ENCODE data around the gene CHM.
A peak's percentile ranks its signal among the peaks of the same experiment; 100 is the strongest.
"Not testable (repeated sequence)": the region's sequence is repeated elsewhere in the genome, so short reads cannot be mapped to it uniquely, and the experiment has no call there.

CHM gene

GRCh38 chrX:86047174-86047935, at the start of gene CHM:
Gene CHM, minus strand, starts transcription at chrX:86047558. Its CDS starts 26 bp downstream, at chrX:86047532.
- peak; percentile 10 to 14 for DNase-seq (ENCODE audit: low read depth in 1 of 2, low spot score in 1 of 2)

GRCh38 chrX:86078650-86079049, 31.3 kb upstream of the CHM start:
- DNase-seq (ENCODE audit: low read depth in 1 of 2, low spot score in 1 of 2): no peak

GRCh38 chrX:86066998-86067397, 19.6 kb upstream of the CHM start:
- DNase-seq (ENCODE audit: low read depth in 1 of 2, low spot score in 1 of 2): no peak

- DNase-seq (ENCODE audit: low read depth in 1 of 2, low spot score in 1 of 2): no peak
Measured at GRCh38 chrX:86061407-86061806, 14.0 kb upstream of the CHM start.

GRCh38 chrX:86051741-86052140, 4.4 kb upstream of the CHM start:
- DNase-seq (ENCODE audit: low read depth in 1 of 2, low spot score in 1 of 2): no peak

- no peak for DNase-seq (ENCODE audit: low read depth in 1 of 2, low spot score in 1 of 2)
Measured at GRCh38 chrX:86047936-86048280, 550 bp upstream of the CHM start.

GRCh38 chrX:86044216-86044615, 3.1 kb downstream of the CHM start:
- DNase-seq (ENCODE audit: low read depth in 1 of 2, low spot score in 1 of 2): no peak

GRCh38 chrX:86039625-86040568, 7.5 kb downstream of the CHM start:
- DNase-seq (ENCODE audit: low read depth in 1 of 2, low spot score in 1 of 2): no peak

- DNase-seq (ENCODE audit: low read depth in 1 of 2, low spot score in 1 of 2): no peak
Measured at GRCh38 chrX:86033385-86033784, 14.0 kb downstream of the CHM start.

- no peak for DNase-seq (ENCODE audit: low read depth in 1 of 2, low spot score in 1 of 2)
Measured at GRCh38 chrX:86028681-86029080, 18.7 kb downstream of the CHM start.

- DNase-seq (ENCODE audit: low read depth in 1 of 2, low spot score in 1 of 2): no peak
Measured at GRCh38 chrX:86023811-86024210, 23.5 kb downstream of the CHM start.

- DNase-seq (ENCODE audit: low read depth in 1 of 2, low spot score in 1 of 2): no peak
Measured at GRCh38 chrX:86021652-86022289, 25.6 kb downstream of the CHM start.

- no peak for DNase-seq (ENCODE audit: low read depth in 1 of 2, low spot score in 1 of 2)
Measured at GRCh38 chrX:86016139-86016538, 31.2 kb downstream of the CHM start.

GRCh38 chrX:86014959-86015358, 32.4 kb downstream of the CHM start:
- DNase-seq (ENCODE audit: low read depth in 1 of 2, low spot score in 1 of 2): not testable (repeated sequence)

- DNase-seq (ENCODE audit: low read depth in 1 of 2, low spot score in 1 of 2): no peak
Measured at GRCh38 chrX:86014421-86014820, 32.9 kb downstream of the CHM start.

GRCh38 chrX:86013792-86014191, 33.6 kb downstream of the CHM start:
- no peak for DNase-seq (ENCODE audit: low read depth in 1 of 2, low spot score in 1 of 2)

GRCh38 chrX:86012188-86012587, 35.2 kb downstream of the CHM start:
- no peak for DNase-seq (ENCODE audit: low read depth in 1 of 2, low spot score in 1 of 2)

- not testable (repeated sequence) for DNase-seq (ENCODE audit: low read depth in 1 of 2, low spot score in 1 of 2)
Measured at GRCh38 chrX:86009803-86010202, 37.6 kb downstream of the CHM start.

- DNase-seq (ENCODE audit: low read depth in 1 of 2, low spot score in 1 of 2): not testable (repeated sequence)
Measured at GRCh38 chrX:86007891-86008290, 39.5 kb downstream of the CHM start.

- DNase-seq (ENCODE audit: low read depth in 1 of 2, low spot score in 1 of 2): no peak
Measured at GRCh38 chrX:86002076-86002896, 45.1 kb downstream of the CHM start.

- no peak for DNase-seq (ENCODE audit: low read depth in 1 of 2, low spot score in 1 of 2)
Measured at GRCh38 chrX:85998954-85999353, 48.4 kb downstream of the CHM start.

Data from stimulated activated CD4-positive, alpha-beta T cell treated with anti-CD3 and anti-CD28 coated beads, Interleukin-15, amount 100 ng/mL, for 1 hour (primary cell).